Measurements from ENCODE around the gene MDK. TPM values are rescaled to one million over a fixed set of nuclear protein-coding genes. Genes with fewer than 3 reads are reported as not detected.

Gene MDK
- total and polyA plus RNA-seq, 5 donors from 2014 or later, result 6.1 TPM; not detected in 4

GRCh38 chr11:46386674-46387073 is 5.2 kb downstream of the MDK start:
- H3K4me3 Mint-ChIP-seq, result peak overlapping the region in 1 of 4 donors; percentile 34
- peaks cover 0 to 32% (median 3%) of the 10 kb centered on the region in 4 donors for H3K4me1 Mint-ChIP-seq
- ATAC-seq (ENCODE audit: low read depth in 2 of 2) (no peak), DNase-seq (no peak)
- no peaks in the 10 kb centered on the region for H3K9me3 ChIP-seq (ENCODE audit: control insufficient read depth in 2 of 2, low read length in 2 of 2)
- no peaks in the 10 kb centered on the region for H3K36me3 Mint-ChIP-seq
- H3K27me3 Mint-ChIP-seq, result peaks cover 64% of the 10 kb centered on the region
- peak overlapping the region in 1 of 3 donors; percentile 59 for H3K27ac Mint-ChIP-seq
- H3K27me3 ChIP-seq (ENCODE audit: control insufficient read depth, insufficient read depth, low read length), result peaks cover 25% of the 10 kb centered on the region
- H3K4me3 ChIP-seq (ENCODE audit: low read depth, low read length), result no peak overlapping the region
- no peaks in the 10 kb centered on the region for H3K36me3 ChIP-seq (ENCODE audit: control insufficient read depth, insufficient read depth, low read length)
- no peak overlapping the region for H3K27ac ChIP-seq (ENCODE audit: insufficient read depth, low read length, poor library complexity, severe bottlenecking)
- H3K9me3 Mint-ChIP-seq, result peaks cover 0 to 3% (median 0%) of the 10 kb centered on the region in 7 donors
- peaks cover 38% of the 10 kb centered on the region for H3K4me1 ChIP-seq (ENCODE audit: control insufficient read depth, insufficient read depth, low read length, poor library complexity, severe bottlenecking)

- no peaks in the 10 kb centered on the region for H3K36me3 ChIP-seq (ENCODE audit: control insufficient read depth, insufficient read depth, low read length)
- no peak for DNase-seq
- no peak overlapping the region for H3K27ac Mint-ChIP-seq
- no peak overlapping the region for H3K27ac ChIP-seq (ENCODE audit: insufficient read depth, low read length, poor library complexity, severe bottlenecking)
- H3K9me3 Mint-ChIP-seq, result peaks cover 0 to 3% (median 0%) of the 10 kb centered on the region in 7 donors
- no peak overlapping the region for H3K4me3 ChIP-seq (ENCODE audit: low read depth, low read length)
- peaks cover 25% of the 10 kb centered on the region for H3K27me3 ChIP-seq (ENCODE audit: control insufficient read depth, insufficient read depth, low read length)
- no peaks in the 10 kb centered on the region for H3K9me3 ChIP-seq (ENCODE audit: control insufficient read depth in 2 of 2, low read length in 2 of 2)
- H3K4me3 Mint-ChIP-seq, result peak overlapping the region in 1 of 4 donors; percentile 65
- peaks cover 38% of the 10 kb centered on the region for H3K4me1 ChIP-seq (ENCODE audit: control insufficient read depth, insufficient read depth, low read length, poor library complexity, severe bottlenecking)
- ATAC-seq (ENCODE audit: low read depth in 2 of 2), result no peak
- peaks cover 58% of the 10 kb centered on the region for H3K27me3 Mint-ChIP-seq
- H3K4me1 Mint-ChIP-seq, result peaks cover 0 to 27% (median 3%) of the 10 kb centered on the region in 4 donors
- no peaks in the 10 kb centered on the region for H3K36me3 Mint-ChIP-seq
Observed at GRCh38 chr11:46387456-46387855, 6.0 kb downstream of the MDK start.

GRCh38 chr11:46387919-46388618 is 6.6 kb downstream of the MDK start:
- H3K4me3 ChIP-seq (ENCODE audit: low read depth, low read length), result no peak overlapping the region
- DNase-seq (peak in 1 of 3 donors; percentile 41), ATAC-seq (ENCODE audit: low read depth in 2 of 2) (no peak)
- peak overlapping the region in 2 of 4 donors; percentile 33 to 72 for H3K4me3 Mint-ChIP-seq
- no peaks in the 10 kb centered on the region for H3K36me3 Mint-ChIP-seq
- H3K4me1 Mint-ChIP-seq, result peaks cover 0 to 33% (median 9%) of the 10 kb centered on the region in 4 donors
- peaks cover 40% of the 10 kb centered on the region for H3K4me1 ChIP-seq (ENCODE audit: control insufficient read depth, insufficient read depth, low read length, poor library complexity, severe bottlenecking)
- no peaks in the 10 kb centered on the region for H3K9me3 ChIP-seq (ENCODE audit: control insufficient read depth in 2 of 2, low read length in 2 of 2)
- H3K27me3 Mint-ChIP-seq, result peaks cover 63% of the 10 kb centered on the region
- H3K36me3 ChIP-seq (ENCODE audit: control insufficient read depth, insufficient read depth, low read length), result no peaks in the 10 kb centered on the region
- H3K27ac Mint-ChIP-seq, result no peak overlapping the region
- peaks cover 22% of the 10 kb centered on the region for H3K27me3 ChIP-seq (ENCODE audit: control insufficient read depth, insufficient read depth, low read length)
- peaks cover 0 to 6% (median 0%) of the 10 kb centered on the region in 7 donors for H3K9me3 Mint-ChIP-seq
- H3K27ac ChIP-seq (ENCODE audit: insufficient read depth, low read length, poor library complexity, severe bottlenecking), result no peak overlapping the region

GRCh38 chr11:46388619-46389449 is 7.4 kb downstream of the MDK start:
- Mint-ChIP-seq H3K4me1 (peaks cover 0 to 36% (median 10%) of the 10 kb centered on the region in 4 donors), H3K27me3 (peaks cover 61% of the 10 kb centered on the region), H3K4me3 (peak overlapping the region in 1 of 4 donors; percentile 72), H3K36me3 (no peaks in the 10 kb centered on the region), H3K27ac (no peak overlapping the region), H3K9me3 (peaks cover 0 to 6% (median 0%) of the 10 kb centered on the region in 7 donors)
- DNase-seq (no peak), ATAC-seq (ENCODE audit: low read depth in 2 of 2) (no peak)
- Histone ChIP-seq H3K4me3 (ENCODE audit: low read depth, low read length) (no peak overlapping the region), H3K27me3 (ENCODE audit: control insufficient read depth, insufficient read depth, low read length) (peaks cover 22% of the 10 kb centered on the region), H3K4me1 (ENCODE audit: control insufficient read depth, insufficient read depth, low read length, poor library complexity, severe bottlenecking) (peaks cover 42% of the 10 kb centered on the region), H3K36me3 (ENCODE audit: control insufficient read depth, insufficient read depth, low read length) (no peaks in the 10 kb centered on the region), H3K9me3 (ENCODE audit: control insufficient read depth in 2 of 2, low read length in 2 of 2) (no peaks in the 10 kb centered on the region), H3K27ac (ENCODE audit: insufficient read depth, low read length, poor library complexity, severe bottlenecking) (no peak overlapping the region)

GRCh38 chr11:46389450-46390330 is 8.2 kb downstream of the MDK start:
- peak in 1 of 3 donors; percentile 47 for DNase-seq
- peak in 1 of 2 donors; percentile 23 for ATAC-seq (ENCODE audit: low read depth in 2 of 2)
- Histone ChIP-seq H3K4me1 (ENCODE audit: control insufficient read depth, insufficient read depth, low read length, poor library complexity, severe bottlenecking) (peaks cover 42% of the 10 kb centered on the region), H3K27ac (ENCODE audit: insufficient read depth, low read length, poor library complexity, severe bottlenecking) (no peak overlapping the region), H3K27me3 (ENCODE audit: control insufficient read depth, insufficient read depth, low read length) (peaks cover 22% of the 10 kb centered on the region), H3K4me3 (ENCODE audit: low read depth, low read length) (no peak overlapping the region), H3K9me3 (ENCODE audit: control insufficient read depth in 2 of 2, low read length in 2 of 2) (no peaks in the 10 kb centered on the region), H3K36me3 (ENCODE audit: control insufficient read depth, insufficient read depth, low read length) (no peaks in the 10 kb centered on the region)
- H3K36me3 Mint-ChIP-seq, result no peaks in the 10 kb centered on the region
- peaks cover 62% of the 10 kb centered on the region for H3K27me3 Mint-ChIP-seq
- peaks cover 0 to 36% (median 10%) of the 10 kb centered on the region in 4 donors for H3K4me1 Mint-ChIP-seq
- H3K27ac Mint-ChIP-seq, result no peak overlapping the region
- peak overlapping the region; percentile 12 to 50 (median 33) for H3K4me3 Mint-ChIP-seq
- H3K9me3 Mint-ChIP-seq, result peaks cover 0 to 8% (median 0%) of the 10 kb centered on the region in 7 donors

- peaks cover 42% of the 10 kb centered on the region for H3K4me1 ChIP-seq (ENCODE audit: control insufficient read depth, insufficient read depth, low read length, poor library complexity, severe bottlenecking)
- H3K9me3 ChIP-seq (ENCODE audit: control insufficient read depth in 2 of 2, low read length in 2 of 2), result no peaks in the 10 kb centered on the region
- ATAC-seq (ENCODE audit: low read depth in 2 of 2) (no peak), DNase-seq (no peak)
- H3K27ac ChIP-seq (ENCODE audit: insufficient read depth, low read length, poor library complexity, severe bottlenecking), result no peak overlapping the region
- Mint-ChIP-seq H3K4me1 (peaks cover 0 to 36% (median 10%) of the 10 kb centered on the region in 4 donors), H3K4me3 (peak overlapping the region in 3 of 4 donors; percentile 12 to 52 (median 33)), H3K9me3 (peaks cover 0 to 8% (median 0%) of the 10 kb centered on the region in 7 donors), H3K27me3 (peaks cover 58% of the 10 kb centered on the region), H3K36me3 (no peaks in the 10 kb centered on the region), H3K27ac (peak overlapping the region in 1 of 3 donors; percentile 56)
- no peaks in the 10 kb centered on the region for H3K36me3 ChIP-seq (ENCODE audit: control insufficient read depth, insufficient read depth, low read length)
- H3K4me3 ChIP-seq (ENCODE audit: low read depth, low read length), result no peak overlapping the region
- H3K27me3 ChIP-seq (ENCODE audit: control insufficient read depth, insufficient read depth, low read length), result peaks cover 22% of the 10 kb centered on the region
Observed at GRCh38 chr11:46390331-46391171, 9.1 kb downstream of the MDK start.

All from CD4-positive, CD25-positive, alpha-beta regulatory T cell (primary cell).